NCI-H446 treated with DMSO at 0.1 percent for 48 hours (cell line): ENCODE data around the gene EFCC1.

Experiments
- DNase-seq: peaks from one replicate; lab custom pipeline; 2025; lab: John Stamatoyannopoulos, UW

EFCC1 gene

DNA sequence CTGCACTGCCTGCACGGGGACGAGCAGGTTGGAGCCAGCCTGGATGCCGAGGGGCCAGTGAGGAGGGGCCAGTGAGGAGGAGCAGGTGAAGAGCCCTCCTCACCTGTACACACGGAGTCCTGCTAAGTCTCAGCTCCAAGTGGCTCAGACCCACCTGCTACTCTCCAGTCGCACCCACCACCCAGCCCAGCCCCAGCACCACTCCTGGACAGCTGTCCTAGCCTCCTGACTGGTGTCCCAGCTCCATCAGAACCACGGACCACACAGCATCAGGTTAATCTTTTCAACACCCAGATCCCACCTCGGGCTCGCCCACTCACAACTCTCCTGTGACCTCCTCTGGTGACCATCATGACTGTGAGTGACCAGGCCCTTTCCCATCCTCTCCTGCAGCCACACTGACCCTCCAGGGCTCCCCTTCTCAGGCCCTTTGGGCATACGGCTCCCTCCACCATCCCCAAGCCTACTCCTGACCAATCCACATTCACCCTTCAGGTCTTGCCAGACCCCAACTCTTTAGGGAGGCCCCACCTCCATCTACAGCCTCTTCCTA, 13.8 kb downstream of the EFCC1 start:
- no peak for DNase-seq

DNA sequence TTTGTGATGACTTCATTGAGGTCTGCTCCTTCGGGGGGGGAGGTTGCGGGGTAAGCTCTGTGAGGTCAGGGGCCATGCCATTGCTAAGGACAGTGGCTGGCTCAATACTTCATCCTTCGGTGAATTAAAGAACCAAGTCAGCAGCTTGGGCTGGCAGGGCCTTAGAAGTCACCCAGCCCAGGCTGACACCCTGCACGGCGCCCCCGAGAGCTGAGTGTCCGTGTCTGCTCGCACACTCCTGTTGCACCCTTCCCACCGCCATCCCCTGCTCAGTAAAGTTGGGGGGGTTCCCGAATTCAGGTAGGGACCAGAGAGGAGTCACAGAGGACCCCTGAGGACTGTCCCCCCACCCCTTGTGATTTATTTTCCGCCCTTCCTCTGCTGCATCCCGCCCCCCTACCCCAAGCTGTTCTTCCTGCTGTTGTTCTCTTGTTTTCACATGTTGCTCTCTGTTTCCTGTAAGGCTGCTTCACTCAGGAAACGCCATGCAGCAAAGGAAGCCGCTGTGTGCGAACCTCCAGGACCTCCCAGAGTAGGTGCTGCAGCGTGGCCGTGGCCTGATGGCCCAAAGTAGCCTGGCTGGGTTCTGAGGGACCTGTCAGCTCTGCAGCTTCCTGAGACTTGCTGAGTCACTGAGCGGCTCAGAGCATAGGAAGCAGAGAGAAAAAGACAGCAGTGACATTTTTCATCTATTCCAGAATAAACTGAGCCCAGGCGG, 14.4 kb downstream of the EFCC1 start:
- no peak for DNase-seq

DNA sequence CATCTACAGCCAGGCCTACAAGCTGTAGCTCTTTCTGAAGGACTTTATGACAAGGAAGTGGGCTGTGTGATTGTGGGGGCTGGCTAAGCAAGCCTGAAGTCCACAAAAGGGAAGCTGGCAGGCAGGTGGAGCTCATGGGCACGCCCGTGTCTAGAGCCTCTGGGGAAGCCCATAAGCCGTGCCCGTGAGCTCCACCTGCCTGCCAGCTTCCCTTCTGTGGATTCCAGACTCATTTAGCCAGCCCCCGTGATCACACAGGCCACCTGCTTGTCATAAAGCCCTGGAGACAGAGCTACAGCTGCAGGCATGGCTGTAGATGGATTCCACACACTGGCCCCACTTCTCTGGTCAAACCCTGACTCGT, 15.2 kb downstream of the EFCC1 start:
- DNase-seq: no peak

DNA sequence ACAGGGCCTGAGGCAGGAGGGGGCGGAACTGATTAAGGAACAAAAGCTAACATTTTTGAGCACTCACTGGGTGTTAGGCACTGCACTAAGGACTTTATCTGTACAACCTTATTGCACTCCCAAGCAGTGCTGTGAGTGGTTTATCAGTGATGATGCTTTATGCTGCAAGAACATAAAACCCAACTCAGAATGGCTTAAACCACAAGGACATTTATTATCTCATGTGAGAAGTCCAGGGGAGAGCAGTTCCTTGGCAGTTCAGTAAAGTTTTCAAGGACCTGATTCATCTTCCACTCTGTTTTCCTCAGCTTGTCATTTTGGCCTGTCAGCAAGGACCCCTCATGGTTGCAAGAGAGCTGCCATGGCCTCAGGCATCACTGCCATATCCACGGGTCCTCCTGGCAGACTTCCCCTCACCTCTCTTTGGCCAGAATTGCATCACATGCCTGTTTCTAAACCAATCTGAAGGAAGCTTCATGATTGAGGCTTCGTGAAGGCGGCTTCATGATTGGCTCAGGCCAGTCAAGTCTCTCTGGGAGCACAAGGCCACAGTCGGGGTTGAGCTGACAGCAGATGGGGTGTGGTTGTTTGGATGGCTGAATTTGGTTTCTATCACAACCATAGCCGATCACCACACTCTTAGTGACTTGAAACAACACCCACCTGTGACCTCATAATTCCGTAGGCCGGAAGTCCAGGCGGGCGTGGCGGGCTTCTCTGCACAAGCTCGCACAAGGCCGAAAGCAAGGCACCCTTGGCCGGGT, 15.8 kb downstream of the EFCC1 start:
- DNase-seq: no peak

DNA sequence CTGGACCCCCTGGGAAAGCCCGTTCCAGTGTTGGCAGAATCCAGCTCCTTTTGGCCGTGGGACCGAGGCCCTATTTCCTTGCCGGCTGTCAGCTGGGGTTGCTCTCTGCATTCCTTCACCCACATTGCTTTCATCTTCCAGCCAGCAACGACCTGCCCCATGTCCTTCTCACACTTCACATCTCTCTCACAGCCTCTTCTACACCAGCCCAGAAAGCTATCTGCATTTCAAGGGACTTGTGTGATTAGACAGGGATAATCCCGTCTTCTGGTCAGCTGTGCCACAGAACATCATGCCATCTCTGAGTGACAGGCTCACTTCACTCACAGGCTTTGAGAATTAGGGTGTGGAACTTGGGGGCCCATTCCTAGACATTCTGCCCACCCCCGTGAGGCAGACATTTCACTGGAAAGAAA, 16.4 kb downstream of the EFCC1 start:
- no peak for DNase-seq

DNA sequence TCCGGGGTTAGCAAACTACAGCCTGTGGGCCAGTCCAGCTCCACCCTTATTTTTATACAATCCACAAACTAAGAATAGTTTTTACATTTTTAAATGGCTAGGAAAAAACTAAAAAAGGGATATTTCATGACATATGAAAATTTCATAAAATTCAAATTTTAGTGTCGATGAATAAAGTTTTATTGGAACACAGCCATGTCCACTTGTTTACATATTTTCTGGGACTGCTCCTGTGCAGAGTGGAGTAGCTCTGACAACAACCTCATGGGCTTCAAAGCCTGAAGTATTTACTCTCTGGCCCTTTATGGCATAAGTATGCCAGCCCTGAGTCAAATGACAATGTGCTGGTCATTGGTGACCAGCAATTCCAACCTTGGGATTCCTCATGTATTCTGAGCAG, 17.2 kb downstream of the EFCC1 start:
- DNase-seq: no peak

DNA sequence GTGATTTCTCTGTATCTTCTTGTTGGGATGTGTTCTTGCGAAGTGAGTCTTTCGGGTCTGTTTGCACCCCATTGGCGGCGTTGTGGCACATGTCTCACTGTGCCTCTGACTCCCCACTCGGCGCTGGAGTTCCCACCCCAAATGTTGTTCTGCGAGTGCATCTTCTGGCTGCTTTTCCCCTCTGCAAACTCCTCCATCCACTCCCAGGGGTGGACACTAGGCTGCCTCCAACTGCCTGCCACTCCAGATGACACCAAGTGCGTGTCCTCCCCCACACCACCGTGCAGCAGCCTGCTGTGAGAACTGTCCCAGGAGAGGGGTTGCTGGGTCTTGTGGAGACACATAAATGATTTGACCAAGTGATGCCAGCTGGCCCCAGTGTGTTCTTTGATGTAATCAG, 17.6 kb downstream of the EFCC1 start:
- no peak for DNase-seq

DNA sequence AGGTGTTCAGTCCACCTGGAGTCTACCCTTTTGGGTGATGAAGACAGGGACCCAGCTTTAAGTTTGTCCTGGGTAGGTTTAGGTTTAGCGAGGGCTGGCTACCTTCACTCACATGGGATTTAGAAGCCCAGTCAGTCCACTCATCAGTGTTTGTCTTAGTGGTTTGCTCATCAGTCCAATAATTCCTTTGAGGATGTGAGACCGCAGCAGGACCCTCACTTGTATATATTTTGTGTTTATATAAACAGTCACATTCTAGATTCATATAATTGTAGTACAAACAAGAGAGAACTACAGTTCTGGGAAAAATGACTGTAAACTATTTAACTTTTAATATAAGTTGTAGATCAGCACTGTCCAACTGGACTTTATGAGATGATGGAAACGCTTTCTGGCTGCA, 18.2 kb downstream of the EFCC1 start:
- DNase-seq: no peak

DNA sequence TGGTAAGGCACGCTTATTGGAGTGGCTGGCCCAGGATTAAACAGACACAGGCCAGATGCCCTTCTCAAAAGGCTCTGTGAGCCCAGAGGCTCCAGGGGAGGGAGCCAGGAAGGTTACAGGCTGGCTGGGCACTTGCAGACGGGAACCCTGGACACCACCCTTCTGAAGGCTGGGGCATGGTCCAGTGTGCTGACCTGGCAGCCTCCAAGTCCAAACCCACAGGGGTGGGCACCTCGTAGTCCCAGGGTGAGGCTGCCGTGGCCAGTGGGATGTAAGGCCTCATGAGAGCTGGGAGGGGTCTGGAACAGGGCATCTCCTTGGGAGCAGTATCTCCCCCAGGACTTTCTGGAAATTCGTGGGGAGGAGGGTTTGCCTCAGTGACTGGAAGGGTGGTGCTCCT, 19.6 kb downstream of the EFCC1 start:
- DNase-seq: no peak

DNA sequence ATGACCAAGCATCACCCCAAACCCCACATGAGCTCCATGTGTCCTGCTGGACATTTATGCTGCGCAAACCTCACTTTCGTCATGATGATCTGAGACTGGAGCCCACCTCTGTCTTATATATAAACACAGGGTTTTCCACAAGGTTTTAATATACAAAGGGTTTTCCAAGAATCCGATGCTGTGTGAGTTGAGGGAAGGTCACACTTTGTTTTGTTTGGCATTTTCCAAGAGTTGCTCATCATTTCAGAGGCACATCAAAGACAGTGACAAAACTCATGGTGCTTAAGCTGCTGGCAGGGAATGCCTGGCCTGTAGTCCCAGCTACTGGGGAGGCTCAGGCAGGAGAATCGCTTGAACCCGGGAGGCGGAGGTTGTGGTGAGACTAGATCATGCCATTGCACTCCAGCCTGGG, 20.0 kb downstream of the EFCC1 start:
- DNase-seq: no peak

DNA sequence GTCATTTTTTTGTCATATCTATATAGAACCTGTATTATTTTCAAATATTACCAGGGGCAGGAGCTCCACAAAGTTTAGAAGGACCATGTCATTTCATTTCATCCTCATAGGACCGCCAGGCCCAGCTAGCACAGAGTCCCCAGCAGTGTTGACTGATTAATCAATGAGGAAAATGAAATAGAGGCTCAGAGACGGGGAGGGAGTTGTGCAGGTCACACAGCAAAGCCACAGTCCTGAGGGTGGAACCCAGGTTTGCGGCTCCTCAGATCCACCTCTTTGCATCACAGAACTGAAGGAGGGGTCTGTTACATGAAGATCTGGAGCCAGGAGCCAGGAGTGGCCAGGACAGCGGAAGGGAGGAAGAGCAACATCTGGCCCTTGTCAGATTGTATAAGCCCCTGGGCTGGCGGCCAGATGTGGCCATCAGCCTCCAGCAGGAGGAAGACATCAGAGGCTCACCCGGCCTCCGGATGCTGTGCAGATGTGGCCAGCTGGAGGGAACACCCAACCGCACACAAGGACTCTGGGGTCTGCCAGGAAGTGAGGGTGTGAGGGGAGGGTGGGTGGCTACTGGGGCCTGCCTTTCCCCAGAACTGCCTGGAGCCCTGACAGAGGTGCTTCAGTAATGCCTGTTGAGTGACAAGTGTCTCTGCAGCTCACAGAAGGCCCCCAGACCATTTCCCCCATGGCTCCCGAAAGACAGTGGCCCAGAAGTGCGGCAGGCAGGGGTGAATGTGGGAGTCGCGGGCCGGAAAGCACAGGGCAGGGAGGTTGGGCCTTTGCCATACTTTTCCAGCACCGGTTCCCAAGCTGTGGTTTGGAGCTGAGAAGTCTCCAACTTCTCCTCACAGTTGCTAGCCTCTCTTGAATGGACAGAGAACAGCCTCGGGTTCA, 21.3 kb downstream of the EFCC1 start:
- DNase-seq: no peak

DNA sequence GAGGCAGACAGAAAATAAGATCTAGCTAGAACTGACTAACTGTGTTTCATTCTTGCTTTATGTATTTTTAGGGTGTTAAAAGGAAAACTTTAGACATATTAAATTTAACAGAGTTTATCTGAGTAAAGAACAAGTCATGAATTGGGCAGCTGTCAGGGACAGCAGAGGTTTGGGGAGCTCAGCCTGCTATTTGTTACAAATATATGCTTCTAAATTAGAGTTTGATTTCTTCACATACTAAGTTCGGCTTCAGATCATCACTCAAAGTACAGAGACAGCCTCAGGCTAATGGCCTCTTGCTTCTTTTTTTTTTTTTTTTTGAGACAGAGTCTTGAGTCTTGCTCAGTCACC, 21.9 kb downstream of the EFCC1 start:
- DNase-seq: no peak

DNA sequence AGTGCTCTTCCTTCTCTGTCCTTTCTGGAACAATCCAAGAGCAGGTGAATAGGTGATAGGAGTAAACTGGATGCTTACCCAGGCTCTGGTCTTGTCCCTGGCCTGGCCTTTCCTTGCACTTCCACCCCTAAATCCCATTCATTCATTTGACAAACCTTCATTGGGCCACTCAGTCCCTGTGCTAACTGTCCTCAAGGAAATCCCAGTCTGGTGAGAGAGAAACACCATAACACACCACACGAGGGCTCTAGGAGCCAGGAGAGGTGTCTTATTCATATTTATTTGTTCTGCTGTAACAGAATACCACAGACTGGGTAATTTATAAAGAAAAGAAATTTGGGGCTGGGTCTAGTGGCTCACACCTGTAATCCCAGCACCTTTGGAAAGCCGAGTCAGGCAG, 22.8 kb downstream of the EFCC1 start:
- no peak for DNase-seq

DNA sequence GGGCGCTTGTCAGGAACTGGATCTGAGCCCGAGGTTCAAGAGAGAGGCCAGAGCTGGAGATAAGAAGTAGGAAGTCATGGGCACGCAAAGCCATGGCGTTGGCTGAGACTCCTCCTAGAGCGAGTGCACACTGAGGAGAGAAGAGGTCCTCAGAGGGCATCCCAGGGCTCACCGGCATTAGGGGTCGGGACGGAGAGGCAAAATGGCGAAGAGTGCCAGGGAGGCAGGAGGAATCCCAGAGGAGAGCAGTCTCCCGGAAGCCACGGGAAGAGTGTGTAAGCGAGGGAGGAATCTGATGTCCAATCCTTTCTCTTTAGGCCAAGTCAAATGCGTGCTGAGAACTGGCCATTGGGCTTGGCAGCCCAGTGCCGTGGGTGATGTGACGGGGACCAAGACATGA, 24.0 kb downstream of the EFCC1 start:
- no peak for DNase-seq

DNA sequence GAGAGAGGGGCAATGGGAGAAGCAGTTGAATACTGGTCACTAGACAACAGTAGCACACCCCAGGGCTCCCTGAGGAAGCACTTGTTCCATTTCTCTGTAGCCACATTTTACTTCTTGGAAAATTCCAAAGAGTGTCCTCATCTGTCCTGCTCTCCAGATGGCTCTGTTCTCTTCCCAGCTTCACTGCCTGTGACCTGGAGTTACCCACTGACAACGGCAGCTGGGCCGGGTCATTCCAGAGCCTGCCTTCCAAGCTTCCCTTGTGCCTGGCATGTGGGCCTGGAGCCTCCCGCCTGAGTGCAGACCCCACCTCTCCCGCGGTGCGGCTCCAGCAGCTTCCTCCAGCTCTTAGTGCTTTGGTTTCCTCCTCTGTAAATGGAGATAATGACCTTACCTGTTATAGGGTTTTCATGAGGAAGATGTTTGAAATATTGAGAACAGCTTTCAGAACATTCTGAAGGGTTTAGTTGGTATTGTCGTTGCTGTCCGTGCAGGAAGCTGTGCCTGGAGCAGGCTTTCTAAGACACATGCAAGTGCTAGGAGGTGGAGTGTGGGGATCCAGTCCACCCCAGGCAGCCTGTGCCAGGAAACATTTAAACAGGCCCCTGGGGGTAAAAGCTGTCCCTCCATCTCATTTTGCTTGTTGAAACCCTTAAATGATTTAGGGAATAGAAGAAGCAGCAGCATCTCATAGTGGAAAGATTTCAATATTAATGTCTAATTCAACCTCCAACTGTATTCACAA, 24.8 kb downstream of the EFCC1 start:
- DNase-seq: no peak

DNA sequence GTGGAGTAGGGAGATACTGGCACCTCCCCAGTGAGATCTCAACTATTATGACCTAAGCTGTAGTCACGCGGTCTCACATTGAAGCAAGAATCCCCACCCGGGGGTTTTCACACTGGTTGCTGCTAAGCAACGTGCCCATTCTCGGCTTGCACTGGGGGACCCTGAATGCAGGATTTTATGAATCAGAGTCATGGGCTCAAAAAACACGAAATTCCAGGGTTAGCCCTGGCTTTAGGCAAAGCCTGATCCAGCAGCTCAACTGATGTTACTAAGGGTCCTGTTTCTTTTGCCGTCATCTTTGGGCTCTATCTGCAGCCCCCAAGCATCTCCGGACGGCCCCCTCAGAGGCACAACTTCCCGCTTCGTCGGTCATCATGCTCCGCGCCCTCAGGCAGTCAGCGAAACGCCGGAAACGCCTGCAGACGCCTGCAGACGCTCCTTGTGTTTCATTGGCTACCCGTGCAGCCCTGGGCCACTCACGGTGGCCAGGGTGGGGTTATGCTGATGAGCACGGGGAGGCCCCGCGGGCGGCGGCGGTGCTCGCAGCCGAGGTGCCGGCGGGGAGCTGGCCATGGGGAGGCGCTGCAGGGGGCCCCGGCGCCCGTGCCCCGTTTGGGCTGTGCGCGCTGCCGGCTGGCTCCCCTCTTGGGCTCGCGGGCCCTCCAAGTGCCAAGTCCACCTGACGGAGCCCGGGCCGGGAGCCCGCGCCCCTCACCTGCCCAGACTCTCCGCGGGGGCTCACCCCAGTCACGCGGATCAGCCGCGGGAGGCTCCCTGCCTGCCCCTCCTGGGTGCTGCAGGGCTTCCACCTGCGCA, 25.8 kb downstream of the EFCC1 start:
- DNase-seq: peak; percentile 43

DNA sequence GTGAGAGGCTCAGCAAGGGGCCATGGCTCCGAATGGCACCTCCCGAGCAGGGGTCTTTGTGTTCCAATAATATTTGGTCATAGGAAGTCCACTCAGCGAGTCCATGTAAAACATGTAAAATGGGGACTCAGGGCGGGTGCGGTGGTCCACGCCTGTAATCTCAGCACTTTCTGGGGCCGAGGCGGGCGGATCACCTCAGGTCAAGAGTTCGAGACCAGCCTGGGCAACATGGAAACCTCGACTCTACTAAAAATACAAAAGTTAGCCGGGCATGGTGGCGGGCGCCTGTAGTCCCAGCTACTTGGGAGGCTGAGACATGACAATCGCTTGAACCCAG, 26.4 kb downstream of the EFCC1 start:
- DNase-seq: no peak

DNA sequence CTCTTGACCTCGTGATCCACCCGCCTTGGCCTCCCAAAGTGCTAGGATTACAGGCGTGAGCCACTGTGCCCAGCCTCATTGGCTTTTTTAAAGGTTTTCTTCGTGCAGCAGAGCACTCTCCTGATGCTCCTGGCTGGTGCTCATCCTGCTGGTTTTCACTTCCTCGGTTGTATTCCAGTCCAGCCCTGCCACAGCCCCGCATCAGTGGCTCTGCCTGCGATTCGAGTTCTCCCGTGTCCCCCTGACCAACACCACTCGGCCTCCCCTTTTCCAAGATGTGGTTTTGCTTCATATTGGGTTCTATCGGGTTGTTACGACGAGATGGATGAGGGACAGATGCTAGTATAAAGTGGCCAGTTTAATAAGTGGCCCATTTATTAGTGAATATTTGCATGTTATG, 27.8 kb downstream of the EFCC1 start:
- DNase-seq: no peak

DNA sequence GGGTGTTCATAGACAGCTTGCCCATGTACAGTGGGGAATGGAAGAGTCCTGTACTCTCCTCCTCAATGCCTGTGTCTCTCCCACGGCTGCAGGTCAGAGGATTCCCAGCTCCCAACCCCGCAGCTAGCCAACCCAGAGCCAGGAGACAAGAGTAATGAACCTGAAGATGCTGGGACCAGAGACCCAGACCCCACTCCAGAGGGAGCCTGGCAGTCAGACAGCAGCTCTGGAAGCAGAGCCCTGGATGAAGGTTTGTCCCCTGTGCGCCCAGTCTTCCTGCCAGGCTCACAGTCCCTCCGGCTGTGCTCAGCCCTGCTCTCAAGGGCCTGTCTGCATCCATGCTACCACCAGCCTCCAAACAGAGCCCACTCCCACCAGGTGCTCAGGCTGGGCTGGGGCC, 29.5 kb downstream of the EFCC1 start:
- no peak for DNase-seq

DNA sequence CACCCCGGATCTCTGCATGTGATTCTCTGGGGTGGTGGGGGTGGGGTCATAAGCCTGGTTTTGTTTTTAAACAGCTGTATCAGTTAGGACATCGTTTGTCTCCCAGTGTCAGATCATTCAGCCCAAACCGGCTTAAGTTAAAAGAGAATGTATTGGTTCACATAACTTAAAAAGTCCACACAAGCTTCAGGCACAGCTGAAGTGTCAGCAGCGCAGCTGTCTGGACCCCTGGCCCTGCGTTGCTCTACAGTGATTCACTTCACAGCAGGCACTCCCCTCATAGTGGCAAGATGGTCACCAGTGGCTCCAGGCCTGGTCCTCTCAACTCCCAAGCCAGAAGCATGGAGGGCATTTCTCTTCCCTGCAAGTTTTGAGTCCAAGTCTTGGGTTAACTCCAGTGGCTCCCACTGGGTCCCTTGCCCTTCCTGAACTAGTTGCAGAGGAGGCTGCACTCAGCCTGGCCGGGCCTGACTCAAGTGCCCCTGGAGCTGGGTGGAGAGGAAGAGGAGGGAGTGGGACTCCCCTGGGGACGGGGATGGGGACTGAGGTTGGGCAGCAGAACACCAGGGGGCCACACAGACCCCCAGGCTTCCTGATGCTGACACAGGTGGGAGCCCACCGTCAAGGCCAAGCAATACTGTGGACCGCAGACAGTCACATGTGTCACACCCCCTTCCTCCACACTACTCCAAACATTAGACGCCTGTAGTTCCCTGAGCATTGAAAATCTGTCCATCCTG, 30.5 kb downstream of the EFCC1 start:
- DNase-seq: no peak
